Measurements from ENCODE around the gene PCBP3. TPM values are rescaled to one million over a fixed set of nuclear protein-coding genes. Genes with fewer than 3 reads are reported as not detected.

The PCBP3 gene
- total RNA-seq, 4 donors from 2014 or later, result 0.99 to 7.0 (median 2.5) TPM; not detected in 1

DNA sequence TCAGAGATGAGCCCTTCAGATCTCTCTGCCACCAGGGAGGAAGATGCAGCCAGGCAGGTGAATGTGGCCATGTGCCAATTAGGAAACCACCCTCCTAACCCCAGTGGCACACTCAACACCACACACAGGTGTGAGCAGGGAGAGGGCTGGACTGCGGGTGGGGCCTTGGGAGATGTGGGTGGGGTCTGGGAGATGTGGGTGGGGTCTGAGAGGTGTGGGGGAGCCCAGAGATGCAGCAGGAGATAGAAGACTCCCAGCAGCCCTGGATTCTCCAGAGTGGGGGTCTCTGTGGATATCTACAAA is 294.9 kb downstream of the PCBP3 start:
- TF ChIP-seq, protein P1, sequence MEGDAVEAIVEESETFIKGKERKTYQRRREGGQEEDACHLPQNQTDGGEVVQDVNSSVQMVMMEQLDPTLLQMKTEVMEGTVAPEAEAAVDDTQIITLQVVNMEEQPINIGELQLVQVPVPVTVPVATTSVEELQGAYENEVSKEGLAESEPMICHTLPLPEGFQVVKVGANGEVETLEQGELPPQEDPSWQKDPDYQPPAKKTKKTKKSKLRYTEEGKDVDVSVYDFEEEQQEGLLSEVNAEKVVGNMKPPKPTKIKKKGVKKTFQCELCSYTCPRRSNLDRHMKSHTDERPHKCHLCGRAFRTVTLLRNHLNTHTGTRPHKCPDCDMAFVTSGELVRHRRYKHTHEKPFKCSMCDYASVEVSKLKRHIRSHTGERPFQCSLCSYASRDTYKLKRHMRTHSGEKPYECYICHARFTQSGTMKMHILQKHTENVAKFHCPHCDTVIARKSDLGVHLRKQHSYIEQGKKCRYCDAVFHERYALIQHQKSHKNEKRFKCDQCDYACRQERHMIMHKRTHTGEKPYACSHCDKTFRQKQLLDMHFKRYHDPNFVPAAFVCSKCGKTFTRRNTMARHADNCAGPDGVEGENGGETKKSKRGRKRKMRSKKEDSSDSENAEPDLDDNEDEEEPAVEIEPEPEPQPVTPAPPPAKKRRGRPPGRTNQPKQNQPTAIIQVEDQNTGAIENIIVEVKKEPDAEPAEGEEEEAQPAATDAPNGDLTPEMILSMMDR (IDR thresholded peaks at IDR 0.05), result no peak
- TF ChIP-seq POLR2A (IDR thresholded peaks at IDR 0.05), result no peak
- no peak overlapping the region for H3K4me3 ChIP-seq (ENCODE audit: low read depth, poor library complexity, severe bottlenecking)
- no peak for DNase-seq (ENCODE audit: low spot score in 2 of 2)
- WGBS, 2 donors, result 86 to 100% methylated on average over 1 of the region's 1 CpG
- intact Hi-C loops (cut with DNase I; ENCODE audit: low total_unique reads), result no loop called here

DNA sequence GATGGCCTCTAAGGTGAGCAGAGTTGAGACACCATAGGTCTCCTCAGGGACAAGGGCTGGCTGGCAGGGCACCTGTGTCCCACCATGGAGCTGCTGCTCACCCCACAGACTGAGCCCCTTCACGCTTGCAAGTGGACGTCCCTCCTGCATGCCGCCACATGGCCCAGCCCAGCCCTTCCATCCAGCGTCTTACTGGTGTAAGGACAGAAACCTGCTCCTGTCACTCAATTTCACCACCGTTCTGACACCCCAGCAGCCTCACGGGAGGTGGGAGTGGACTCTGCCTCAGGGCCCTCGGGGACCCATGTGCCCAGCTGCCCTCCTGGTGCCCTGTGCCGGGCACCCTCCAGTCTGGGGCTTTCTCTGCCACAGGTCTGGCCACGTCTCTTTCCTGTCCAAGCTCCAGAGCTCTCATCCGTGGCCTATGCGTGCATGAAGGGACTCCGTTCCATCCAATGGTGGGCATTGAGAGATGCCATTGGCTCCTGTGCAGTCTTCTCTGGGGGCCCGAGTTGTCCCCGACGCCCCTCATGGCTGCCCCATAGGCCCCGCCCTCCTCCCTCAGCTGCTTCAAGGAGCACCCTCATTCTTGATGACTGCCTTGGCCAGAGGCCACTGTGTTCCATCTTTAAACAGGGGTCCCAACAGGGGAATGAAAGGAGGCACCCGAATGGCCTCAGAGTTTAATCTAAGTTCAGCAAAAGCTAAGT is 295.4 kb downstream of the PCBP3 start:
- no peak overlapping the region for H3K4me3 ChIP-seq (ENCODE audit: low read depth, poor library complexity, severe bottlenecking)
- intact Hi-C loops (cut with DNase I; ENCODE audit: low total_unique reads), result no loop called here
- DNase-seq (ENCODE audit: low spot score in 2 of 2), result no peak
- WGBS, 2 donors, result 88 to 95% methylated on average over 17 of the region's 17 CpGs
- TF ChIP-seq POLR2A (IDR thresholded peaks at IDR 0.05), result no peak
- TF ChIP-seq, protein P1 (IDR thresholded peaks at IDR 0.05), result no peak

DNA sequence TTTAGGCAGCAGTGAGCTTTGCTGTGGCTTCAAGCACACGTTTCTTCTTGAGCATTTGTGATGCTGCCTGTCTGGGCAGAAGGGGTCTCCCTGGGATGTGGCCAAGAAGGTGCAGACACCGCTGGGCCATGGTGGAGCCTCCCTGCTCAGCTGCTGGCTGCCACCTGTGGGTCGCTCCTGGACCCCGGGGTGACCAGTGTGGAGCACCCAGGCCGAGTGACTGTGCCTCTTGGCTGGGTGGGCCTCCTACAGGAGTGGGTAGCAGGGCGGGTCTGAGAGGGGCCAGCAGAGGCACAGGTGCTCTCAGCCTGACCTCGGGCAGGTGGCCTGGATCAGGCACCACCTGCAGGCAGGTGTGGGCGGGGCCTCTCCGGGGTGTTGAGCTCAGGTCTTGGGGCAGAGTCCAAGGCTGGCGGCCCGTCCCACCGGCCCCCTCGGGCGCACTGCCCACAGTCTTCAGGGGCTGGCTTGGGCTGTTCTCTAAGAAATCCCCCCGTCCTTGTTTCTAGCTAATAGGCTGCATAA is 296.1 kb downstream of the PCBP3 start:
- no peak overlapping the region for H3K4me3 ChIP-seq (ENCODE audit: low read depth, poor library complexity, severe bottlenecking)
- WGBS, 2 donors, result 92 to 95% methylated on average over 10 to 15 of the region's 15 CpGs
- intact Hi-C loops (cut with DNase I; ENCODE audit: low total_unique reads), result no loop called here
- DNase-seq (ENCODE audit: low spot score in 2 of 2), result no peak
- TF ChIP-seq POLR2A (IDR thresholded peaks at IDR 0.05), result no peak
- TF ChIP-seq, protein P1 (IDR thresholded peaks at IDR 0.05), result no peak

DNA sequence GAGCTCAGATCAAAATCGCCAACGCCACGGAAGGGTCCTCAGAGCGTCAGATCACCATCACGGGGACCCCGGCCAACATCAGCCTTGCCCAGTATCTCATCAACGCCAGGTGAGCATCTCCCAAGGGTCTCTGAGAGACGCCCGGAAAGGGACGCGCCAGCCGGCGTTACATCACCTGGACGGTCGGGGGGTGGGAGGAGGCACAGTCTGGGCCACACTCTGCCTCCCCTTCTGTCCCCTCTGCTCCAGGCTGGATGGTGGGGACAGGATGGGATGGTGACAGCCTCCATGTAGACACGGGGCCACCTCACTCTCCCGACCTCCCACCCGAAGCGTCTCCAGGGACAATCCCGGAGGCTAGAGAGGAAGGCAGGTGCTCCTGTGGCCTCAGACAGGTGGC is 296.6 kb downstream of the PCBP3 start:
- 88 to 94% methylated on average over 19 to 20 of the region's 20 CpGs for WGBS, 2 donors

DNA sequence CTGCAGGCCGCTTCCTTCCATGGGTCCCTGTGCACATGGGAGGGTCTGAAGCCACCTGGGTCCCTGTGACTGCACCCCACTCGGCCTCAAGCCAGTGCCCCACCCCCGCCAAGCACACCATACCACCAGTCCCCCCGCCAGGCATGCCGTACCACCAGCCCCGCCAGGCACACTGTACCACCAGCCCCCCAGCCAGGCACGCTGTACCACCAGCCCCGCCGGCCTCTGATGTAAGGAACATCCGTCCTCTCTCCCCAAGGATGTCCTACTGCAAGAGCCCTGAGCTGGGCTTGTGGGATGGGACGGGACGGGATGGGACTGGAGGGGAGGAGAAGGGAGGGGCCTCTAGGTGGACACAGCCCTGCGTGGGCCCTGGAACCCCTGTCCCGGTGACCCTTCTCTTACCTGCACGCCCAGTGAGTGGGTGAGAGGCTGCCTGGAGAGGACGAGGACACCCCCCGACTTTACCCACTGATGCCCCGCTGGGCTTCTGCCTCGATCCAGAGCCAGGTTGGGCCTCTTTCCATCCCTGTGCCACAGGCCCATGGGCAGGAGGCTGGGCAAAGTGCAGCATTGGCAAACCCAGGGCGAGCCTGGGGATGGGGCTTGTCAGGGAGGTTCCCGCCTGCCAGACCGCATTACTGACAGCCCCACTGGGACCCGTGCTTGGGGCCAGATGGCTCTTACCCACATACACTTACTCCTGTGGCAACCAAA is 297.3 kb downstream of the PCBP3 start:
- DNase-seq (ENCODE audit: low spot score in 2 of 2), result no peak
- TF ChIP-seq, protein P1 (IDR thresholded peaks at IDR 0.05), result no peak
- no peak for TF ChIP-seq POLR2A (IDR thresholded peaks at IDR 0.05)
- WGBS, 2 donors, result 79 to 92% methylated on average over 19 to 21 of the region's 23 CpGs
- intact Hi-C loops (cut with DNase I; ENCODE audit: low total_unique reads), result no loop called here
- H3K4me3 ChIP-seq (ENCODE audit: low read depth, poor library complexity, severe bottlenecking), result no peak overlapping the region

More for the DNA sequence above, 296.6 kb downstream of the PCBP3 start:
- intact Hi-C loops (cut with DNase I; ENCODE audit: low total_unique reads), result no loop called here
- H3K4me3 ChIP-seq (ENCODE audit: low read depth, poor library complexity, severe bottlenecking), result no peak overlapping the region
- no peak for DNase-seq (ENCODE audit: low spot score in 2 of 2)
- TF ChIP-seq, protein P1 (IDR thresholded peaks at IDR 0.05), result no peak
- no peak for TF ChIP-seq POLR2A (IDR thresholded peaks at IDR 0.05)

Data from lower leg skin (tissue), 4 donors.